22Rv1 (cell line): Measurements from ENCODE around the gene HPSE2.

ENCODE experiments used
- ZFX ChIP-seq: fragments of 450-650 bp; IDR thresholded peaks from 2 replicates; pipeline ENCODE4 v1.6.1; 2017; ENCODE audit warnings: antibody characterized with exemption, borderline replicate concordance
- TF ChIP-seq, protein P1 (sequence below): fragments of 450-650 bp; IDR thresholded peaks from 2 replicates; pipeline ENCODE4 v1.5.1; 2017; ENCODE audit warnings: mild to moderate bottlenecking

GRCh38 chr10:98667081-98667480, 568.6 kb downstream of the HPSE2 start:
- TF ChIP-seq, protein P1, sequence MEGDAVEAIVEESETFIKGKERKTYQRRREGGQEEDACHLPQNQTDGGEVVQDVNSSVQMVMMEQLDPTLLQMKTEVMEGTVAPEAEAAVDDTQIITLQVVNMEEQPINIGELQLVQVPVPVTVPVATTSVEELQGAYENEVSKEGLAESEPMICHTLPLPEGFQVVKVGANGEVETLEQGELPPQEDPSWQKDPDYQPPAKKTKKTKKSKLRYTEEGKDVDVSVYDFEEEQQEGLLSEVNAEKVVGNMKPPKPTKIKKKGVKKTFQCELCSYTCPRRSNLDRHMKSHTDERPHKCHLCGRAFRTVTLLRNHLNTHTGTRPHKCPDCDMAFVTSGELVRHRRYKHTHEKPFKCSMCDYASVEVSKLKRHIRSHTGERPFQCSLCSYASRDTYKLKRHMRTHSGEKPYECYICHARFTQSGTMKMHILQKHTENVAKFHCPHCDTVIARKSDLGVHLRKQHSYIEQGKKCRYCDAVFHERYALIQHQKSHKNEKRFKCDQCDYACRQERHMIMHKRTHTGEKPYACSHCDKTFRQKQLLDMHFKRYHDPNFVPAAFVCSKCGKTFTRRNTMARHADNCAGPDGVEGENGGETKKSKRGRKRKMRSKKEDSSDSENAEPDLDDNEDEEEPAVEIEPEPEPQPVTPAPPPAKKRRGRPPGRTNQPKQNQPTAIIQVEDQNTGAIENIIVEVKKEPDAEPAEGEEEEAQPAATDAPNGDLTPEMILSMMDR, result no peak
- TF ChIP-seq ZFX, result no peak
